GM21367 (cell line): ENCODE results near the gene FXN.
"Not testable (repeated sequence)": the region's sequence is repeated elsewhere in the genome, so short reads cannot be mapped to it uniquely, and the experiment has no call there.

Experiments
- ATAC-seq: cut with Tn5 transposase; IDR thresholded peaks from one replicate; pipeline ENCODE4 v1.9.1; 2021; ENCODE audit not compliant: unreplicated experiment

FXN gene

DNA sequence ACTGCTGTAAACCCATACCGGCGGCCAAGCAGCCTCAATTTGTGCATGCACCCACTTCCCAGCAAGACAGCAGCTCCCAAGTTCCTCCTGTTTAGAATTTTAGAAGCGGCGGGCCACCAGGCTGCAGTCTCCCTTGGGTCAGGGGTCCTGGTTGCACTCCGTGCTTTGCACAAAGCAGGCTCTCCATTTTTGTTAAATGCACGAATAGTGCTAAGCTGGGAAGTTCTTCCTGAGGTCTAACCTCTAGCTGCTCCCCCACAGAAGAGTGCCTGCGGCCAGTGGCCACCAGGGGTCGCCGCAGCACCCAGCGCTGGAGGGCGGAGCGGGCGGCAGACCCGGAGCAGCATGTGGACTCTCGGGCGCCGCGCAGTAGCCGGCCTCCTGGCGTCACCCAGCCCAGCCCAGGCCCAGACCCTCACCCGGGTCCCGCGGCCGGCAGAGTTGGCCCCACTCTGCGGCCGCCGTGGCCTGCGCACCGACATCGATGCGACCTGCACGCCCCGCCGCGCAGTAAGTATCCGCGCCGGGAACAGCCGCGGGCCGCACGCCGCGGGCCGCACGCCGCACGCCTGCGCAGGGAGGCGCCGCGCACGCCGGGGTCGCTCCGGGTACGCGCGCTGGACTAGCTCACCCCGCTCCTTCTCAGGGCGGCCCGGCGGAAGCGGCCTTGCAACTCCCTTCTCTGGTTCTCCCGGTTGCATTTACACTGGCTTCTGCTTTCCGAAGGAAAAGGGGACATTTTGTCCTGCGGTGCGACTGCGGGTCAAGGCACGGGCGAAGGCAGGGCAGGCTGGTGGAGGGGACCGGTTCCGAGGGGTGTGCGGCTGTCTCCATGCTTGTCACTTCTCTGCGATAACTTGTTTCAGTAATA is at the start of gene FXN:
Gene FXN (plus strand): TSS at position 315 of the 871 bp plus-strand sequence. CDS start 31 bp downstream, at position 346.
- peak; percentile 91 for ATAC-seq

DNA sequence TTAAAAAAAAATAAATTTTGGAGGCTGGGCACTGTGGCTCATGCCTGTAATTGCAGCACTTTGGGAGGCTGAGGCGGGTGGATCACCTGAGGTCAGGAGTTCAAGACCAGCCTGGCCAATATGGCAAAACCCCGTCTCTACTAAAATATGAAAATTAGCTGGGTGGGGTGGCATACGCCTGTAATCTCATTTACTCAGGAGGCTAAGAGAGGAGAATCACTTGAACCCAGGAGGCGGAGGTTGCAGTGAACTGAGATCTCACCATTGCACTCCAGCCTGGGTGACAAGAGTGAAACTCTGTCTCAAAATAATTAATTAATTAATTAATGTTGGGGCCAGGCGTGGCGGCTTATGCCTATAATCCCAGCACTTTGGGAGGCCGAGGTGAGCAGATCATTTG is 48.6 kb upstream of the FXN start:
- ATAC-seq: not testable (repeated sequence)

DNA sequence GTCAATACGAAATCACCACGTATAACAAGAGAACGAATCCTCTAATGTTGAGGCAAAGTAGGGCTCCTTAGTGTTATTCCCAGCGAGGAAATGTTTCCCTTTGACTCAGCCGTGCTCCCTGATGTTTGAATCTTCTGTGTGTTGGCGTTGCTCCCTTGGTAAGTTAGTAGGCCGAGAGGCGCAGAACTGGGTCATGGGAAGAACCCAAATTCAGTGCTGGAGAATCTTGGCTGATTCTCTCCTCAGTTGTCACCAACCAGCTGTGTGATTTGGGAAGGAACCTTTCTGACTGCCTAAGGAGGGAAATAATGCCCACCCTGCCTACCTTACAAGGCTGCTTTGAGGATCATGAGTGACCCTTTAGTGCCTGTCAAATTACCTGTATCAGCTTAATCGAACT is 44.1 kb upstream of the FXN start:
- ATAC-seq: no peak

DNA sequence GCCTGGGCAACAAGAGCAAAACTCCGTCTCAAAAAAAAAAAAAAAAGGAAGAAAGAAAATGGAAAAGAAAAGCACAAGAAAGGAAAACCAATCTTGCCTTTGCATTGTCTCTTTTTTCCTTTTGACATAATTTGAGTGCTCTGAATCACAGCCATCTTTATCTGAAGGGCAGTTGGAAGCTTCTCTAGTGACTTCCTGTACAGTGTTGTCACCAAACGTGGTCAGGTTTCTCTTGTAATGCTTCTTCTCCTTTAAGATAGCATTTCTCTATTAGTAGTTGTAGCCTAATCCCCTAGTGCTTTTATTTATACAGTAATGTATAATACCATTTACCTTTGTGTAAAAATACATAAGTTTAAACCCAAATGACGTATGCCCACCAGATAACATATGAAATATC is 39.8 kb upstream of the FXN start:
- ATAC-seq: no peak

DNA sequence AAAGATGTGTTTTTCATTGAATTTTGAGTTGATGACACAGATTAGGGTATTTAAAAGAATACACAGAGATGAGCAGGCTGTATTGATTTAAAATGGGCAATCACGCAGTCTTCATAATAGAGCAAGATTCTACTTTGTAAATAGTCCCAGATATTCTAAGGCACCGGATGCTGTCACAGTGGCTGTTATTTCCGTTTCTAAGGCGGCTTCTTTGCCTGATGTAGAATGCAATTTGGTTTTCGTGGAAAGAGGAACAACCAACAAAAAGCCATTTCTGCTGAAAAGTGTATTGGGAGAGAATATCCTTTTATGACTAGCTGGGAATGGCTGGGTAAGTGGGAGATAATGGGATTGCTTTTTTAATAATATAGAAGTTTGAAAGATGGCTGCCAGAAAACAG is 39.1 kb upstream of the FXN start:
- ATAC-seq: no peak

- no peak for ATAC-seq
Measured at GRCh38 chr9:68997666-68998065, 37.9 kb upstream of the FXN start.

DNA sequence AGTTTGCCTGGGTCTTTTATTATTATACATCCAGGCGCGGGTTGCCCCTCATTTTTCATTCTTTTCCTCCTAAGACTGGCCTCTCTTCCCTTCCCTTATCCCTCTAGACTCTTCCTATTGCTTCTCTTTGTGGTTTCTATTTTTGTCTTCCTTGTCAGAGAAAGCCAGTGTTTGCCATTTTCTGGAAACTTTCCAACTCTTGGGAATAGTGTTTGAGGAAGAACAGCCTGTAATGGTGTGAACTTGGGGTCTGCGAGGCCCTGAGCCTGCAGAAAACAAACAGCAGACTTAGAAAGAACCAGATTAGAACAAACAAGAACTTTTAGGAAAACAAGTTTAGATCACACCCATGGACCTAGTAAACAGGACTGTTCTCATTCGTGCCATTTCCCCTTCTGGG is 37.2 kb upstream of the FXN start:
- ATAC-seq: no peak

GRCh38 chr9:68998812-68999211 is 36.7 kb upstream of the FXN start:
- no peak for ATAC-seq

DNA sequence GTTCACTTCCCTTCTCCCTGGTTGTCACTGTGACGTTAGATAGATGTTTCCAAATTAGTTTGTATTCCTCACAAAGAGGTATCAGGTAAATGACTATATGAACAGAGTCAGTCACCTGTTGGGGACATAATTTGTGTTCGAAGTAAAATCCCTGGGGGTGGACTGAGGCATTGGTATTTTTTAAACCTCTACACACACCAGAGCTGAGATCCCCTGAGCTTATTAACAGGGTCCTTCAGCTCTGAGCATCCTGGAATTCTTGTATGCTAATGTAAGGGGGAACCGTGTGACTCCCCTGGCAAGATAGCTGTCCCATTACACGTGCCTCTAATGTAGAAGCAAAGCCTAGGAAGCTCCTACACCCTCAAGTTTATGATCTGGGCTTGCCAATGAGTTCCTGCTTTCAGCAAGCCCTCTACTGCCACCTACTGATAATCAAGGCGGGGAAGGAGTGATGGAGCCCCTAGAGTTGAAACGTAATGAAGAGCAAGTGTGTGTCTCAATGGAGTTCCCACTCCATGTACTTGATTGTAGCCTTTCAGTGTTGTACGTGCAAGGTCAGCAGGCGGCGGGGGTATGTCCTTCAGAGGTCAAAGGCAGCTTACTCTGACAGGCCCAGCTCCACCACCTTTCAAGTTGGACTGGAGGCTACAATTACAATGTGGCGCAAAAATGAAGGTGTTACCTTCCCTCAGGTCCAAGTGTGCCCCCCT is 36.0 kb upstream of the FXN start:
- ATAC-seq: peak; percentile 75

GRCh38 chr9:69001921-69002320 is 33.6 kb upstream of the FXN start:
- ATAC-seq: no peak

- no peak for ATAC-seq
Measured at GRCh38 chr9:69003051-69003450, 32.5 kb upstream of the FXN start.

DNA sequence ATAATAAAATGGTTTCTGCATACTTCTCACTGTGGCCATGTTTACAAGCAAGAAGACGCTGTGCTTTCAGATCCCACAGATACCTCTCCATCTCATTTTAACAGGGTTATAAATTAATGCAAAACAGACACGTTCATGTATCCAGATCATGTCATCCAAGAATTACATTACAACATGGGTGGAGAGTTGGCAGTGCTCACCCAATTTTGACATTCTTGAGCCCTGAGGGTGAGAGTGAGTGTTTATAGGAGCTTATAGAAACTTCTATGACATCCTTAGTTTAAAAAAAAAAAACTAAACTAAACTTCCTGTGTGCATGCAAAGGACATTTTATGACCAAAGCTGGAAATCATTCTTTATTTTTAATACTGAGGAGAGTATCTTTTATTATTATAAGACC is 30.7 kb upstream of the FXN start:
- no peak for ATAC-seq

- no peak for ATAC-seq
Measured at GRCh38 chr9:69009708-69010107, 25.8 kb upstream of the FXN start.

DNA sequence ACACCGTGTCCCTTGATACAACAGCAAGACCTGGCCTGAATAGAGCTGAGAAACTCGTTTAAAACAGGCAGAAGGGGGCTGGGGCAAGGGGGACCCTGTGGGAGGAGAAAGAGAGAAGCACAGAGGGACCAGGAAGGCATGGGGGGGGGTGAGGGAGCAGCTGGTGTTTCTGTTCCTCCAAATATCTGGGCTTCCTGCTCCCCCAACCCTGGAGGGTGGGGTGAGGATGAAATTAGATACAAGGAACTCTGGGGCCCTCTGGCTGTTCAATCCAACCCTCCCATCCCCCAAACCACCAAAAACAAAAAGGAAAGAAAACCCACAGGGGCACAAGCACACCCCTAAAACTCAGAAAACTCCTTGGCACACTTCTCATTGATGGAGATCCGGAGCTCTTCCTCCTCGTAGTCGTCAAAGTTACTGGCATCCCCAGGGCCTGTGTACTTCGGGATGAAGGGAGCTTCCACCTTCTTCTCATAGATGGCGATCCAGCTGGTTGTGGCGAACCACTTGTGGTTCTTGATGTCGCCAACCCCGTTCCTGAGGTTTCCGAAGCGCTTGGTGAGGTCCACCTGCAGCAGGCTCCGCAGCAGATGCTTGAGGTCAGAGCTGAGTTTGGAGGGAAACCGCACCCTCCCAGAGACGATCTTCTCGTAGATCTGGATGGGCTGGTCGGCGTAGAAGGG is 22.7 kb upstream of the FXN start:
- no peak for ATAC-seq

DNA sequence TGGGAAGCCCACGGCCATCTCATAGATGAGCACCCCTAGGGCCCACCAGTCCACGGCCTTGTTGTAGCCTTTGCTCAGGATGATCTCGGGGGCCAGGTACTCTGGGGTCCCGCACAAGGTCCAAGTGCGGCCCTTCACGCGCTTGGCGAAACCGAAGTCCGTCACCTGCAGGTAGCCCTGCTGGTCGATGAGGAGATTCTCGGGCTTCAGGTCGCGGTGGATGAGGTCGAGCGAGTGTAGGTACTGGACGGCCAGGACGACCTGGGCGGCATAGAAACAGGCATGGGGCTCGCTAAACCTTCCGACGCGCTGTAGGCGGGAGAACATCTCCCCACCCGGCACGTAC is 22.2 kb upstream of the FXN start:
- ATAC-seq: no peak

GRCh38 chr9:69014013-69014412 is 21.5 kb upstream of the FXN start, which contains the start of gene PRKACG:
Gene PRKACG, minus strand, starts transcription at chr9:69014113. Its CDS starts 21 bp downstream, at chr9:69014092.
- ATAC-seq: no peak

DNA sequence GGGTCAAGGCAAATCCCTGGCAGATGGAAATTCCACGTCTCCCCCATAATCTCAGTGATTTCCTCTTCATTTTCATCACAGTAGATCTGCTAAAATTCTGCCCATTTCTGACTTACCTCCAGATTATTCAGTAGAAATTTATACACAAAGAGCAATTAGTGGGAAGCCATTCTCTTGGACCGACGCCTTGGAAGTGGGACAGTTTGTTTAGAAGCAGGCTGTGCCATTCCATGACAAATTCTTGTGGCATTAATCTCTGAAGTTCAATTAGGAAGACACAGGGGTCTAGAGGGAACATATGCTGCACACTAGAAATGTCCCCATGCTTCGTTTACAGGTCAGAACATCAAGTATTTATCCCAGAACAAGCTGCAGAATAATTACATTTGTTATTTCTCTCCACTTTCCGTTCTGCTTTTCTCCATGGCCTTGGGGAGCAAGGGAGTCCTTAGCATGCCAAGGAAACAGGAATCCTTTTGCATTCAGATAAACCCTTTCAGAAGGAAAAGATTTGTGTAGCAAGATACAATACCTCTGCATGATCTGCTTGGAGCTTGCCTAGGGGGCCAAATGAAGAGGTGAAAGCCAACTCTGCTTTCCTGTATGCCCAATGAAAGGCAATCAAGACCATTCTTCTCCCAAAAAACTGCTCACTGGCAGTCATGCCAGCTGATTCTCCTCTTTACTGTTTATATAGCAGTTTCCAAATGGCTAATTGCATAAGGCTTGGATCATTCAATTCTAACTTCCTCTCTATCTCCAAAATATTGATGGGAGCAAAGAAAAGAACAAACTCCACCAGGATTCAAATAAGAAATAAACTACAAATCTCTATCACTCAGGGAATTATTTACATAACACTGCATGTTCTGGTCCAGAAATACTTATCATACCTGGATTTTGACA is 19.1 kb upstream of the FXN start:
- no peak for ATAC-seq

GRCh38 chr9:69018737-69019136 is 16.8 kb upstream of the FXN start:
- ATAC-seq: no peak

DNA sequence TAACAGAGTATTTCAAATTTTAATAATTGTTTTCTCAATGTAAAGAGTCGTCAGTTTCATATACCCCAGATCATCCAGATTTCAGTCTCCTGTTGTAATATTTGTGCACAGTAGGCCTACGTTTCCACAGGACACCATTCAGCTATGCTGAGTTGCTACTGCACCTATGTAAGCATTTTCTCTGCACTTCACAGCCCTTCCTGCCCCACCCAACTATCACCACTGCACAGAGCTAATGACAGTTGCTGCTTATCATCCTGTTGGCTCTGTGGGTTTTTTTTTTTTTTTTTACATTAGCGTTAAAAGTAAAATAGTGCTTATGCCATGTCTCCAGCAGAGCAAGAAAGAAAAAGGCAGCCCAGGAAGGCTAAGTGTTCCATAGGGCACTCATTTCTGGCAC is 15.7 kb upstream of the FXN start:
- no peak for ATAC-seq

DNA sequence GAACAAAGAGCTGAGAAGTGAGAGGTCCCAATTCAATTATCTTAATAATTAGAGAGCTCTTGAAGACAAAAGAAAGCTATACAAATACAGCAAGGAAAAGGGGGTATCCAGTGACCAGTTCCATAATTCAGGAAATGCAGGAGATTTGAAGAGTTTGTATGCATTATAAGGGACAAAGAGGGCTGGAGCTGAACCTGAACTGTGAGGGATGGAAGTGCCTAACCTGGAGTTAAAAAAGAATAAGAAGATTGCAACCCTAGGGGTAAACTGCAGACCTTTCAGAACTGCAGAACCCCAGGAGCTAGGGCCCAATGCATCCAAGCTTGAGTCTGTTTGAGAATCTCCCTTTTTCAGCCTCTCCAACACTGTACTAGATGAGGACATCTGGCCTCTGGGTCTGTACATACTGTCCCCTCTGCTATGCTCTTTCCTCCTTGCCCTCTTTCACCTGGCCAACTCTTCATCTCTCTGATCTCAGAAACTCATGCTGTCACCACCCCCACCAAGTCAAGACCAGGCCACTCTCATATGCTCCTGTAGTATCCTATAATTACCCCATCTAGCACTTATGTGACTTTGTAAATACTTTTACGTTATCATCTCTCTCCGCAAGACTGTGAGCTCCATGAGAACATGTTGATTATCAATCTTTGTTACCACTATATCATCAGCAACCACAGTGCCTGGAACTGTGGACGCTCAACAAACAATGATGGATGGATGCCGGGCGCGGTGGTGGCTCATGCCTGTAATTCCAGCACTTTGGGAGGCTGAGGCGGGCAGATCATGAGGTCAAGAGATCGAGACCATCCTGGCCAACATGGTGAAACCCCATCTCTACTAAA is 15.0 kb upstream of the FXN start:
- no peak for ATAC-seq
